Suprapubic skin (tissue), 4 donors: Measurements from ENCODE around the gene PPP2R2C.

Source experiments
- CTCF ChIP-seq, 2 donors: fragments of 200-600 bp in 1 of 2; fragments of 450-650 bp in 1 of 2; sonication (generic) in 1 of 2; IDR thresholded peaks; one replicate each; pipeline ENCODE4 v1.5.1; 2016 to 2019; ENCODE audit warnings: antibody characterized with exemption in 2 of 2, mild to moderate bottlenecking in 1 of 2, moderate library complexity in 1 of 2
- EP300 ChIP-seq: sonication (generic); formaldehyde crosslinking; IDR thresholded peaks from one replicate; pipeline ENCODE4 v1.6.1; 2017; ENCODE audit warnings: antibody characterized with exemption
- POLR2A ChIP-seq, 2 donors: fragments of 450-650 bp; IDR thresholded peaks; one replicate each; pipeline ENCODE4 v1.6.1; 2017; ENCODE audit warnings: antibody characterized with exemption in 2 of 2, mild to moderate bottlenecking in 2 of 2, moderate library complexity in 2 of 2
- POLR2AphosphoS5 ChIP-seq, 3 donors: sonication (generic); formaldehyde crosslinking; IDR thresholded peaks; one replicate each; pipeline ENCODE4 v1.6.1; 2017; ENCODE audit warnings: antibody characterized with exemption in 3 of 3

DNA sequence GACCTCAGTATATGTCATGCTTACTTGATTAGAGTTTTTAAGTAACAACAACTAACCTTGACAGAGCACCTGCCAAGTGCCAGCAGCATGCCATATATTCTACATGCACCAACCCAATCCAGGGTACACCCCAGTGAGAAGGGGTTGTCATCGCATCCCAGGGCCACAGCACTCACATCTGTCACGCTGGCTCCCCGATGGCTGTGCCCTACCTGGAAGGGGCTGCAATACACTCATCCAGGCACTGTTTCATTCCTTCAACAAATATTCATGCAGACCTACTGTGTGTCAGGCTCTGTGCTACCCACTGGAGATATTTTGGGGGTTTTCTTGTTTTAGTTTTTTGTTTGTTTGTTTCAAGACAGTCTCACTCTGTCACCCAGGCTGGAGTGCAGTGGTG is 49.5 kb downstream of the PPP2R2C start:
- TF ChIP-seq CTCF (IDR thresholded peaks at IDR 0.05) (no peak), EP300 (no peak), POLR2A (IDR thresholded peaks at IDR 0.05) (no peak), POLR2AphosphoS5 (IDR thresholded peaks at IDR 0.05) (no peak)
